ENCODE results near the gene PALS1.

PALS1 gene

GRCh38 chr14:67241411-67242167 lies at the start of gene PALS1:
Gene PALS1 (plus strand): TSS chr14:67241435. CDS start chr14:67279171, 37,736 bp downstream.
- DNase-seq, result no peak

- no peak for DNase-seq
These were observed 49.4 kb upstream of the PALS1 start for GRCh38 chr14:67191768-67192290.

GRCh38 chr14:67192366-67192765 lies 48.9 kb upstream of the PALS1 start:
- no peak for DNase-seq

- DNase-seq, result no peak
These were observed 46.0 kb upstream of the PALS1 start for GRCh38 chr14:67195279-67195678.

GRCh38 chr14:67199016-67199415 lies 42.2 kb upstream of the PALS1 start:
- no peak for DNase-seq

- DNase-seq, result no peak
These were observed 33.4 kb upstream of the PALS1 start for GRCh38 chr14:67207810-67208209.

- DNase-seq, result no peak
These were observed 23.1 kb upstream of the PALS1 start for GRCh38 chr14:67218126-67218525.

- no peak for DNase-seq
These were observed 19.8 kb upstream of the PALS1 start for GRCh38 chr14:67221248-67221981.

- DNase-seq, result no peak
These were observed 19.3 kb upstream of the PALS1 start for GRCh38 chr14:67221982-67222328.

- no peak for DNase-seq
These were observed 15.7 kb upstream of the PALS1 start for GRCh38 chr14:67225523-67225922.

GRCh38 chr14:67228325-67228984 lies 12.8 kb upstream of the PALS1 start:
- no peak for DNase-seq

GRCh38 chr14:67232066-67232465 lies 9.2 kb upstream of the PALS1 start:
- no peak for DNase-seq

GRCh38 chr14:67232621-67233020 lies 8.6 kb upstream of the PALS1 start:
- DNase-seq, result no peak

- no peak for DNase-seq
These were observed 3.6 kb upstream of the PALS1 start for GRCh38 chr14:67237591-67237990.

- no peak for DNase-seq
These were observed 1.7 kb upstream of the PALS1 start for GRCh38 chr14:67239582-67239981.

GRCh38 chr14:67240168-67240932 lies 885 bp upstream of the PALS1 start:
- peak; percentile 3 for DNase-seq

- DNase-seq, result peak; percentile 89
These were observed 241 bp upstream of the PALS1 start for GRCh38 chr14:67240978-67241410.

GRCh38 chr14:67242168-67242420 lies 859 bp downstream of the PALS1 start:
- no peak for DNase-seq

GRCh38 chr14:67245104-67245503 lies 3.9 kb downstream of the PALS1 start:
- DNase-seq, result no peak

- DNase-seq, result no peak
These were observed 10.5 kb downstream of the PALS1 start for GRCh38 chr14:67251573-67252226.

GRCh38 chr14:67253076-67253635 lies 11.9 kb downstream of the PALS1 start:
- no peak for DNase-seq

- DNase-seq, result no peak
These were observed 16.7 kb downstream of the PALS1 start for GRCh38 chr14:67257906-67258305.

All from activated CD4-positive, alpha-beta T cell treated with anti-CD3 and anti-CD28 coated beads, Interleukin-2, amount 50 U/mL, for 1 hour (primary cell).